Stimulated activated CD4-positive, alpha-beta T cell treated with anti-CD3 and anti-CD28 coated beads, Interleukin-2, amount 100 ng/mL, for 48 hours (primary cell): ENCODE results near the gene MAGI1.
"Not testable (repeated sequence)": the region's sequence is repeated elsewhere in the genome, so short reads cannot be mapped to it uniquely, and the experiment has no call there.

ENCODE experiments used
- DNase-seq, 2 donors: peaks; one replicate each; pipeline ENCODE4 v3.0.0-alpha.2; 2020

MAGI1 gene

GRCh38 chr3:66038726-66039589, at the start of gene MAGI1:
MAGI1 (minus strand) TSS chr3:66038918; CDS start chr3:66038308, 610 bp downstream.
- peak; percentile 15 to 22 for DNase-seq

DNA sequence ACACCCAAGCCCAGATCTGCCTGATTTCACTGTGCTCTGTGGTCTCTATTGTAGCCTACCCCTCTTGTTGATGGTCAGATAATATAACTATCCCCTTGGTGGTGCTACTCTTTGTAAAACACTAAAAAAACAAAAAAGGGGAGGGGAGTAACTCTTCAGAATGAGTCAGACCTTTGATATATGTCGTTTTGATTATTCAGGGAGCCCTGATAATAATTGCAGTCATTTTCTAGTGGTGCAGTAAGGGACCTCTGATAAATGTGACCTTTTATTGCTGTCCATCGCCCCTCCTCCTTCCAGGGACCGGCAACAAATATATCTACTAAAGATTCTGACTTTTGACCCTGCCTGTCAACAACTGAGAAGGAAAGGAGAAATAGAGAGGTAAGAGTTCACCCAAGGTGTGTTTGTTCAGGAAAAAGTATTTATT, 45.1 kb upstream of the MAGI1 start:
- no peak for DNase-seq

- no peak for DNase-seq
Measured at GRCh38 chr3:66083096-66083678, 44.5 kb upstream of the MAGI1 start.

DNA sequence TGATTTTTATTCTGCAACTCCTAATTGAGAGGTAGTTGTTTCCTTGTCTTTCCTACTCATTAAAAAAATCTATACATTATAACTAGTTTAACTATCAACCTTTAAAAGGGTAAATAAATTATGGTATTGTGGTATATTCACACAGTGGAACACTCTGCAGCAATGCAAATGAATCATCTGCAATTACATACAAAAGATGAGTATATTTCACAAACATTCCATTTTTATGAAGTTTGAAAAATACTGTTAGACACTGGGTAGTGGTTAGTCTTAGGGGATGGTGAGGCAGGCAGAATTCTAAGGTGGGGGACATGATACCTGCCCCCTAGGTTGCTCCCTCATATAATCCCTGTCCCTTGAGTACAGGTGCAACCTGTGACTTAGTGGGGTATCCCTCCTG, 44.0 kb upstream of the MAGI1 start:
- no peak for DNase-seq

GRCh38 chr3:66080167-66080566, 41.4 kb upstream of the MAGI1 start:
- DNase-seq: no peak

DNA sequence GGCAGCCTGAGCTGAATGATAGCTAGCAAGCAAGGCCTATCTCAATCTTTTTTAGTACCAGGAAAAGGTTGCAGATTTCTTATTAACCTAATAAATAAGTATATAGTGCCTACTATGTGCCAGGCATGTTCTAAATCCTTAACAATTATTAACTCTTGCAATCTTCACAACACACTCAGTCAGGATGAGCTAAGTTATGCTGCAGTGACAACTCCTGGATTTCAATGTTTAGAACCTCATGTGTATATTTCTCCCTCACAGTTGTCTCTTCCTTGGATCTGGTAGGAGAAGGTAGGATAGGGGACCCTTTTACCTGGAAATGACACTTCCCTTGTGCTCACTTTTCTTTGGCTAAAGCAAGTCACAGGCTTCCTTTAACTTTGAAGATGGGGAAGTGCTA, 39.3 kb upstream of the MAGI1 start:
- no peak for DNase-seq

DNA sequence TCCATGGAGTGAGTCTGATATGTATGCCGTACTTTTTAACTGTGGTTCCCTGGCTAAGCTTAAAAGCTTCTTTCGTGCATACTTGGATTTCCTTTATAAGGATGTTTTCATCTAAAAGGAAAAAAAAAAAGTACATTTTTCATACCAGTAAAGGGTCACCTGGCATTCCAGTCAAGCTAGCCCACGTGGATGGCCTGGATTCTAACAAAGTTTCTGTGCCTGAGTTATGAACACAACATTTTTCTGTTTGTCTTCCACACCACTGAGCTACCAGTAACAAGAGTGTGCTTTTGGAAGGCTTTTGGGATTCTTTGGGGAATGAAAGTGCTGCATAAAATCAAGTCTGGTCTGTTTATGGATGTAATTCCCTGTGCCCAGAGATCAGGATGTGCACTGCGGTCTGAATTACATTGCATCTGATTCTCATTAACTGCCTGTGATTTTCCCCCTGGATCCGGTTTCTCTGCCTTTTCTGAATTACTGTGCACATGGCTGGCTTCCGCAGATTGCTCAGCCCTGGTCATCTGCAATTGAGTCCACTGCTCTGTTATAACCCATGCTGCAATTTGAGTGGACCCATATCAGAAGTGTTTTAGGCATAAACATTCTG, 38.2 kb upstream of the MAGI1 start:
- no peak for DNase-seq

GRCh38 chr3:66075281-66075680, 36.6 kb upstream of the MAGI1 start:
- DNase-seq: no peak

- DNase-seq: no peak
Measured at GRCh38 chr3:66073464-66074141, 34.9 kb upstream of the MAGI1 start.

GRCh38 chr3:66068255-66068654, 29.5 kb upstream of the MAGI1 start:
- DNase-seq: no peak

- no peak for DNase-seq
Measured at GRCh38 chr3:66066963-66067617, 28.4 kb upstream of the MAGI1 start.

DNA sequence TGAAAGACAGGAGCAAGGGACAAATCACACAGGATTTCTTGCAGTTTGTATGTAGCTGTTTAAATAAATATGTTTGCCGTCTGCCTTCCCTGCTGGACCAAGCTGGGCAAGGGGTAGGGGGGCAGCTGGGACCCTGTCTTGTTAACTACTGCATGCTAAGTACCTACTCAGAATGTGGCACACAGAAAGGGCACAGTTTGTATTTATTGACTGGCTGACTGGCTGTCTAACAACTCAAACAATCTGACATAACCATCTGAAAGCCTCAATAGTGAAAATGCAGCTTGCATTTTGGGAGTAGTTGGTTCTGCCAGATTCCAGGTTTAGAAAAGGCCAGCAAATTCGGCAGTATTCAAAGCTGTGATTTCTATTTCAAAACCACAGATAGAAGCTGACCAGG, 16.6 kb upstream of the MAGI1 start:
- DNase-seq: no peak

GRCh38 chr3:66053550-66054094, 14.9 kb upstream of the MAGI1 start:
- no peak for DNase-seq

DNA sequence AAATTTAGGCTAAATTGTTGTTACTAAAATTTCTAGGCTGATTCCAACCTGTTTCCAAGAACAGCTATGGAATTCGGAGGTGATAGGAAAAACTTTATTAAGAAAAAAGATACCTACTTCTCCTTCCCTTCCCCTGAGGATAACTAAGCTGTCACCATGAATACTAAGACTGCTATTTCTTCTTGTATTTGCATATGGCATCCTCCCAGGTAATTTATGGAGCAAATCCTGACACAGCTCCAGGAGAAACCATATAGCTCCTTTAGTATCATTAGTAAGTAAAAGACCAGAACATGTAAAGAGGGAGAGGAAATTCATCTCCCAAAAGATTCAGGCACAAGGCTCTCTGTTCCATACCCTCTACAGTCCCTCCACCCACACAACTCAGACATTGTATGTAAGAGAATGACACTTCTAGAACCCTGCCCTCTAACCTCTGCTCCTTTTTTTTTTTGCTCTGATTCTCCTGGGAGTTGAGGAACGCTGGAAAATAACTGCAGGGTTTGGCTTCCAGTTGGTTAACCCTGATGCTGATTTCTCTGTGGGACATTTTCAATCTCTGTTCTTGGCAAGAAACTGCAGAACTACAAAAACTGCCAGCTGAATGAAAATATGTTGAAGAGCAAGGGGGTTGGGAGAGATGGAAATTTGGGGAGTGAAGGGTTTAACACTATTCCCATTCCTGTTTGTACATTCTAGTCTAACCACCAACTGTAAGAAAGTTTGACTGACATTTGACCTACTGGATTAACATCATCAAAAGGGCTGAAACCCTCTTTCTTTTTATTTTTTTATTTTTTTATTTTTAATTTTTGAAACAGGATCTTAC, 14.2 kb upstream of the MAGI1 start:
- DNase-seq: no peak

- DNase-seq: no peak
Measured at GRCh38 chr3:66050821-66051220, 12.1 kb upstream of the MAGI1 start.

- no peak for DNase-seq
Measured at GRCh38 chr3:66048051-66048395, 9.3 kb upstream of the MAGI1 start.

DNA sequence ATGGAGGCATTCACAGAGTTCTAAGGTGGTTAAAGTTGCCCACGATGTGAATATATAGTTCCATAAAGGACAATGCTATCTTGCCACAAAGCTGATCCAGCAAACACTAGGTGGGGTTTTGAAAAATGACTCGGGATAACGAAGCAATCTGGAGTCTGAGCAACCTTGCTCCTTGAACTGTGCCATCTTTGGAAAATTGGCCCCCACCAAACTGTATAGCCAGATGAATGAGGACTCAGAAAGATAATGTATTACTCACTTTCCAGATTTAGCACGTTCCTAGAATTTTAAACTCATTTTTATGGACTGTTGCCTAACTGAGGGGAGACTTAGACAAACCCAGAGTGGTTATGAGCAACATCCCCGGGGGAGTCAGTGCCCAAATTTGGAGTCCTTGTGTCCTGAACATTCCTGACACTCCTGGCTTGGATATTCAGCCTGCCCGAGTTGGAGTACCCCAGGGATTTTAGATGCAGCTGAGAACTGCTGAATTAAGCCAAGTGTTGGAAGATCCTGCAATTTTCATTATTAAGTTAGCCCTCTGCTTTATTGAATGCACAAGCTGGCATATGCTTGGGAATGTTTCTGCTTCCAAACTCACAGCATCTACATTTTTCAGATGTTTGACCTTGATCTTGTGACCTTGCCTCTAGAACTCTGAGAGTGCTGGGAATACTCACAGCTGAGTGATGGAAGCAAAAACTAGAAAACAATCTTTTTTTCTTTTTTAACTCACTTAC, 8.8 kb upstream of the MAGI1 start:
- DNase-seq: no peak

DNA sequence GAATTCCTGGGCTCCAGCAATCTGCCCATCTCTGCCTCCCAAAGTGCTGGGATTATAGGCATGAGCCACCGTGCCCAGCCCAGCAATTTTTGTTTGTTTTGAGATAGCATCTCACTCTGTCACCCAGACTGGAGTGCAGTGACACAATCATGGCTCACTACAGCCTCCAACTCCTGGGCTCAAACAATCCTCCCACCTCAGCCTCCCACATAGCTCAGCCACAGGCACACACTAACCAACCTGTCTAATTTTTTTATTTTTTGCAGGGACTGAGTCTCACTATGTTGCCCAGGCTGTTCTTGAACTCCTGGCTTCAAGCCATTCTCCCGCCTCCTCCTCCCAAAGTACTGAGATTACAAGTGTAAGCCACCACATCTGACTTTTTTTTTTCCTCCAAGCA, 7.6 kb upstream of the MAGI1 start:
- DNase-seq: not testable (repeated sequence)

- no peak for DNase-seq
Measured at GRCh38 chr3:66041828-66042227, 3.1 kb upstream of the MAGI1 start.

DNA sequence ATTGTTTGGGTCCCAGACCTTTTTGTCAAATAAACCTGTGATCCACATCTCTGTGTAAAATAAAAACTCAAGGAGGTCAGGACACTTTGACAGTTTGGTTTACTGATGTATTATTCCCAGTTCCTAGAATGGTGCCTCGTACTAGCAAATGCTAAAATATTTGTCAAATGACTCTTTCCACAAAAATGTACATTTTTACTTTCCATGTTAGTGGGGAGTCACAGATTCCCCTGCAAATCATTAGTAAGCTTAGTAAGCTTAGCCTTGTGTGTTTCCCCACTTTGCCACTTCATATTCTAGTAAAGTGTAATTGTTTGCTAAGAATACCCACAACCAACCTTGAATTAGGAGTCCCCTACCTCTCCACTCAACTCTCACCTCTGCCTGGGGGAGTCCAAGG, 2.4 kb upstream of the MAGI1 start:
- DNase-seq: no peak

DNA sequence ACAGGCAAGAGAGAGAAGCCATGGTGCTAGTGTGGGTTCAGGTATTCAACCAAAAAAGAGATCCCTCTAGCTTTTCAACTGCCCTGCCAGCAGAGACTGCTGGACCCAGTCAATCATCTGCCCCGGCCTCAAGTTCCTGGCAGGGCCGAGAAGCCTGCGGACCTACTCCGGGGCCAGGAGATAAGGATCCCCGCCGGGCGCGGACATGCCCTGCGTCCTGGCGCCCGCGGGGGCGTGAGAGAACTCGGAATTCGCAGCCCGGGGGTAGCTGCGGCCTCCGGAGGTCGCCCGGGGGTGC, 821 bp upstream of the MAGI1 start:
- DNase-seq: no peak

GRCh38 chr3:66038384-66038725, 363 bp downstream of the MAGI1 start:
- DNase-seq: no peak
